ENCODE measurements around the gene PNCK.

DNA sequence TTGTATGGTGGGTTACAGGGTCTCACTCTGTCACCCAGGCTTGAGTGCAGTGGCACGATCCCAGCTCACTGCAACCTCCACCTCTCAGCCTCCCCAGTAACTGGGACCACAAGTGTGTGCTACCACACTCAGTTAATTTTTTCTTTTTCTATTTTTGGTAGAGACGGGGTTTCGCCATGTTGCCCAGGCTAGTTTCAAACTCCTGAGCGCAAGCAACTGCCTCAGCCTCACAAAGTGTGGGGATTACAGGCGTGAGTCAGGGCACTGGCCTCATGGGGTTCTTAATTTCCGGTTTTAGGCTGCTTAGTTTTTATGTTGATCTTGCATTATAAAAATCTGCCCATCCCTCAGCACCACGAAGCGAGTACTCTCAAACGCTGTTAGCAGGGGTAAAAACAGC, 43.8 kb upstream of the PNCK start:
- TF ChIP-seq, protein P1, sequence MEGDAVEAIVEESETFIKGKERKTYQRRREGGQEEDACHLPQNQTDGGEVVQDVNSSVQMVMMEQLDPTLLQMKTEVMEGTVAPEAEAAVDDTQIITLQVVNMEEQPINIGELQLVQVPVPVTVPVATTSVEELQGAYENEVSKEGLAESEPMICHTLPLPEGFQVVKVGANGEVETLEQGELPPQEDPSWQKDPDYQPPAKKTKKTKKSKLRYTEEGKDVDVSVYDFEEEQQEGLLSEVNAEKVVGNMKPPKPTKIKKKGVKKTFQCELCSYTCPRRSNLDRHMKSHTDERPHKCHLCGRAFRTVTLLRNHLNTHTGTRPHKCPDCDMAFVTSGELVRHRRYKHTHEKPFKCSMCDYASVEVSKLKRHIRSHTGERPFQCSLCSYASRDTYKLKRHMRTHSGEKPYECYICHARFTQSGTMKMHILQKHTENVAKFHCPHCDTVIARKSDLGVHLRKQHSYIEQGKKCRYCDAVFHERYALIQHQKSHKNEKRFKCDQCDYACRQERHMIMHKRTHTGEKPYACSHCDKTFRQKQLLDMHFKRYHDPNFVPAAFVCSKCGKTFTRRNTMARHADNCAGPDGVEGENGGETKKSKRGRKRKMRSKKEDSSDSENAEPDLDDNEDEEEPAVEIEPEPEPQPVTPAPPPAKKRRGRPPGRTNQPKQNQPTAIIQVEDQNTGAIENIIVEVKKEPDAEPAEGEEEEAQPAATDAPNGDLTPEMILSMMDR (IDR thresholded peaks at IDR 0.05): no peak
- TF ChIP-seq POLR2A (IDR thresholded peaks at IDR 0.05; ENCODE audit: low read length): no peak
- no peak for TF ChIP-seq NPAS2 (CRISPR knock-in tag; IDR thresholded peaks at IDR 0.05; ENCODE audit: borderline replicate concordance)
- TF ChIP-seq FOXS1 (CRISPR knock-in tag; IDR thresholded peaks at IDR 0.05): no peak
- TF ChIP-seq MAFK (IDR thresholded peaks at IDR 0.05; ENCODE audit: partially characterized antibody): no peak
- TF ChIP-seq RAD21 (conservative IDR thresholded peaks at IDR 0.05 in 1 of 2, IDR thresholded peaks at IDR 0.05 in 1 of 2): no peak
- no peak for TF ChIP-seq JUN (IDR thresholded peaks at IDR 0.05)
- TF ChIP-seq MAZ (IDR thresholded peaks at IDR 0.05; ENCODE audit: borderline replicate concordance, low read depth, low read length): no peak

All from A549 (cell line).